ENCODE data around the gene TRAF4. TPM values are rescaled to one million over a fixed set of nuclear protein-coding genes. Genes with fewer than 3 reads are reported as not detected.
A peak's percentile ranks its signal among the peaks of the same experiment; 100 is the strongest.

The TRAF4 gene
- total and polyA plus RNA-seq, 4 donors, result 35.7 to 92.4 (median 54.1) TPM

- H3K27me3 ChIP-seq (ENCODE audit: control insufficient read depth in 3 of 3, insufficient read depth in 3 of 3, low read length in 2 of 3), result no peaks in the 10 kb centered on the region
- 2% methylated on average over 42 to 45 of the region's 45 CpGs for WGBS, 2 donors
- H3K36me3 ChIP-seq (ENCODE audit: control insufficient read depth in 4 of 4, insufficient read depth in 4 of 4, low read length in 4 of 4), result peaks cover 9 to 34% (median 22%) of the 10 kb centered on the region in 4 donors
- DNase-seq (no peak), ATAC-seq (ENCODE audit: insufficient read depth, low FRiP score) (peak; percentile 1)
- peaks cover 0 to 49% (median 15%) of the 10 kb centered on the region in 5 donors for H3K4me1 ChIP-seq (ENCODE audit: control insufficient read depth in 5 of 5, insufficient read depth in 5 of 5, low read length in 5 of 5)
- H3K27ac ChIP-seq (ENCODE audit: low read depth in 1 of 2, low read length in 1 of 2), result peak overlapping the region; percentile 21 to 92
- H3K4me3 ChIP-seq, result peak overlapping the region; percentile 39
- H3K9ac ChIP-seq (ENCODE audit: insufficient read depth in 1 of 2, low read length in 2 of 2), result no peak overlapping the region
- no peaks in the 10 kb centered on the region for H3K9me3 ChIP-seq (ENCODE audit: control insufficient read depth in 4 of 4, insufficient read depth in 3 of 4, low read length in 3 of 4)
- no peak for TF ChIP-seq CTCF (IDR thresholded peaks at IDR 0.05; ENCODE audit: control extremely low read depth, extremely low read depth)
Measured at GRCh38 chr17:28725660-28726225, 18.1 kb upstream of the TRAF4 start.

- no peak for TF ChIP-seq CTCF (IDR thresholded peaks at IDR 0.05; ENCODE audit: control extremely low read depth, extremely low read depth)
- peak within 1 kb of the TSS; percentile 47 for H3K4me3 ChIP-seq
- 0% methylated on average over 29 to 49 of the region's 49 CpGs for WGBS, 2 donors
- no peak within 1 kb of the TSS for H3K9ac ChIP-seq (ENCODE audit: insufficient read depth in 1 of 2, low read length in 2 of 2)
- H3K9me3 ChIP-seq (ENCODE audit: control insufficient read depth in 4 of 4, insufficient read depth in 3 of 4, low read length in 3 of 4), result no peaks in the 10 kb centered on the region
- H3K27ac ChIP-seq (ENCODE audit: low read depth in 1 of 2, low read length in 1 of 2), result peak within 1 kb of the TSS; percentile 38 to 92
- H3K36me3 ChIP-seq (ENCODE audit: control insufficient read depth in 4 of 4, insufficient read depth in 4 of 4, low read length in 4 of 4), result peaks cover 9 to 29% (median 19%) of the 10 kb centered on the region in 4 donors
- peaks cover 0 to 44% (median 10%) of the 10 kb centered on the region in 5 donors for H3K4me1 ChIP-seq (ENCODE audit: control insufficient read depth in 5 of 5, insufficient read depth in 5 of 5, low read length in 5 of 5)
- DNase-seq (peak; percentile 81 to 88 (median 84)), ATAC-seq (ENCODE audit: insufficient read depth, low FRiP score) (peak; percentile 50)
- no peaks in the 10 kb centered on the region for H3K27me3 ChIP-seq (ENCODE audit: control insufficient read depth in 3 of 3, insufficient read depth in 3 of 3, low read length in 2 of 3)
Measured at GRCh38 chr17:28726226-28726626, 17.6 kb upstream of the TRAF4 start, which contains the start of gene TLCD1. Gene TLCD1, minus strand, starts transcription at chr17:28726233. Its CDS starts 136 bp downstream, at chr17:28726097.

- TF ChIP-seq CTCF (IDR thresholded peaks at IDR 0.05; ENCODE audit: control extremely low read depth, extremely low read depth), result peak; percentile 99
- Histone ChIP-seq H3K9me3 (ENCODE audit: control insufficient read depth in 4 of 4, insufficient read depth in 3 of 4, low read length in 3 of 4) (no peaks in the 10 kb centered on the region), H3K27ac (ENCODE audit: low read depth in 1 of 2, low read length in 1 of 2) (peak overlapping the region; percentile 38 to 78), H3K9ac (ENCODE audit: insufficient read depth in 1 of 2, low read length in 2 of 2) (no peak overlapping the region), H3K36me3 (ENCODE audit: control insufficient read depth in 4 of 4, insufficient read depth in 4 of 4, low read length in 4 of 4) (peaks cover 9 to 24% (median 16%) of the 10 kb centered on the region in 4 donors), H3K4me1 (ENCODE audit: control insufficient read depth in 5 of 5, insufficient read depth in 5 of 5, low read length in 5 of 5) (peaks cover 0 to 38% (median 5%) of the 10 kb centered on the region in 5 donors), H3K4me3 (peak overlapping the region; percentile 47), H3K27me3 (ENCODE audit: control insufficient read depth in 3 of 3, insufficient read depth in 3 of 3, low read length in 2 of 3) (no peaks in the 10 kb centered on the region)
- ATAC-seq (ENCODE audit: insufficient read depth, low FRiP score), result peak; percentile 76
- 0 to 1% methylated on average over 53 to 57 of the region's 57 CpGs for WGBS, 2 donors
- peak; percentile 98 for DNase-seq
Measured at GRCh38 chr17:28726627-28727491, 17.0 kb upstream of the TRAF4 start.

All from lung (tissue), 12 donors.